Peyer's patch (tissue), 4 donors: ENCODE data around the gene ZNF483.

ENCODE experiments used
- CTCF ChIP-seq, 6 experiments: fragments of 450-650 bp in 4 of 6; fragments of 200-600 bp in 2 of 6; sonication (generic) in 1 of 6; IDR thresholded peaks; one replicate each; pipeline ENCODE4 v1.5.1; 2017 to 2019; ENCODE audit warnings: antibody characterized with exemption in 6 of 6, mild to moderate bottlenecking in 3 of 6, moderate library complexity in 1 of 6
- POLR2A ChIP-seq, 2 donors: fragments of 450-650 bp; IDR thresholded peaks; one replicate each; pipeline ENCODE4 v1.5.1; 2017; ENCODE audit warnings: antibody characterized with exemption in 2 of 2, mild to moderate bottlenecking in 2 of 2, moderate library complexity in 2 of 2

- no peak for TF ChIP-seq CTCF (IDR thresholded peaks at IDR 0.05)
- no peak for TF ChIP-seq POLR2A (IDR thresholded peaks at IDR 0.05)
These were observed 97.6 kb downstream of the ZNF483 start for GRCh38 chr9:111622626-111623025.
